ENCODE measurements around the gene ZNF496.
"Not testable (repeated sequence)": the region's sequence is repeated elsewhere in the genome, so short reads cannot be mapped to it uniquely, and the experiment has no call there.

ZNF496 gene

DNA sequence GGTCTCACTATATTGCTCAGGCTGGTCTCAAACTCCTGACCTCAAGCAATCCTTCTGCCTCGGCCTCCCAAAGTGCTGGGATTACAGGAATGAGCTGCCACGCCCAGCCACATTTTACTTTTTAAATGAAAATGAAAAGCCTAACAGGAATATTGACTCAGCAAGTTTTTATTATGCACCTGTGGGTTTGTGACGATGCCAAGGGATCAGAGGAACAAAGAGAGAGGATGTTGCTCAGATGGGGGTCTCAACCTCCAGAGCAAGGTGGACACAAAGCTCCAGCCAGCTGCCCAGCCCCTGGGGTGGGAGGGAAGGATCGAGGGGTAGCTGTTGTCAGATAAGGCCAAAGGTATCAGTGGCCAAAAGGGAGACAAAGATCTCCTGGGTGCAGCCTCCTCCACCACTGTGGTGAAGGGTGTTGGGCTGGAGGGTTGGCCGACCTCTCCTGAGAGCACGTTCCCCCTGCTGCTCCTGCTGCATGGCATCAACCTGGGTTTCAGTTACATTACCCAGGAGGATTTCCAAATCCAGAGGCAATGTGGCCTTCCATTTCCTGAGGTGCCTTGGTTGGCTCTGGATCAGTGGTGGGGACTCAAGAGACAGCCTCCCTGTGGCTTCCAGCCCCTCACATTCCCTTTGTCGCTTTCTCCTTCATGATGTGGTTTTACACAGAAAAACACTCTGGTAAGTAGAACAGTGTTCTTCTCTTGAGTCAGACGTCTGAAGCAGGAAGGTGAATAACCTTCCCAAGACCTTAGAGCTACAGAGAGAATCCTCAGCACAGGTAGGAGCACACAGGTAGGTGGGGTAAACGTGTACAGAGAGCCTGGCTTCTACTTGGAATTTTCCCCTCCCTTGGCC is 34.2 kb downstream of the ZNF496 start:
- Histone ChIP-seq H3K9ac (ENCODE audit: low read depth, low read length) (no peak overlapping the region; the same call in 1 of the 2 replicates), H3K27ac (ENCODE audit: low read length) (peak overlapping the region; percentile 59), H3K4me1 (ENCODE audit: insufficient read depth, low read length) (peaks cover 64% of the 10 kb centered on the region)

GRCh38 chr1:247296599-247297180 is 35.0 kb downstream of the ZNF496 start:
- H3K9ac ChIP-seq (ENCODE audit: low read depth, low read length), result no peak overlapping the region
- H3K4me1 ChIP-seq (ENCODE audit: insufficient read depth, low read length), result peaks cover 72% of the 10 kb centered on the region
- H3K27ac ChIP-seq (ENCODE audit: low read length), result no peak overlapping the region
- H3K27me3 ChIP-seq (ENCODE audit: insufficient read depth, low read length), result no peaks in the 10 kb centered on the region
- no peaks in the 10 kb centered on the region for H3K9me3 ChIP-seq (ENCODE audit: insufficient read depth, low read depth, low read length)
- peaks cover 31% of the 10 kb centered on the region for H3K36me3 ChIP-seq (ENCODE audit: insufficient read depth, low read depth, low read length)
- no peak overlapping the region for H3K4me3 ChIP-seq (ENCODE audit: low read length)

More for the DNA sequence above, 34.2 kb downstream of the ZNF496 start:
- no peak overlapping the region for H3K4me3 ChIP-seq (ENCODE audit: low read length)
- H3K36me3 ChIP-seq (ENCODE audit: insufficient read depth, low read depth, low read length), result peaks cover 39% of the 10 kb centered on the region
- H3K27me3 ChIP-seq (ENCODE audit: insufficient read depth, low read length), result no peaks in the 10 kb centered on the region
- H3K9me3 ChIP-seq (ENCODE audit: insufficient read depth, low read depth, low read length), result no peaks in the 10 kb centered on the region

- peak overlapping the region; percentile 28; the same call in 1 of the 2 replicates for H3K4me3 ChIP-seq (ENCODE audit: low read length)
- H3K9ac ChIP-seq (ENCODE audit: low read depth, low read length), result no peak overlapping the region
- H3K9me3 ChIP-seq (ENCODE audit: insufficient read depth, low read depth, low read length), result no peaks in the 10 kb centered on the region
- H3K27me3 ChIP-seq (ENCODE audit: insufficient read depth, low read length), result no peaks in the 10 kb centered on the region
- H3K27ac ChIP-seq (ENCODE audit: low read length), result no peak overlapping the region
- peaks cover 21% of the 10 kb centered on the region for H3K36me3 ChIP-seq (ENCODE audit: insufficient read depth, low read depth, low read length)
- peaks cover 72% of the 10 kb centered on the region for H3K4me1 ChIP-seq (ENCODE audit: insufficient read depth, low read length)
Observed at GRCh38 chr1:247295746-247296145, 35.9 kb downstream of the ZNF496 start.

DNA sequence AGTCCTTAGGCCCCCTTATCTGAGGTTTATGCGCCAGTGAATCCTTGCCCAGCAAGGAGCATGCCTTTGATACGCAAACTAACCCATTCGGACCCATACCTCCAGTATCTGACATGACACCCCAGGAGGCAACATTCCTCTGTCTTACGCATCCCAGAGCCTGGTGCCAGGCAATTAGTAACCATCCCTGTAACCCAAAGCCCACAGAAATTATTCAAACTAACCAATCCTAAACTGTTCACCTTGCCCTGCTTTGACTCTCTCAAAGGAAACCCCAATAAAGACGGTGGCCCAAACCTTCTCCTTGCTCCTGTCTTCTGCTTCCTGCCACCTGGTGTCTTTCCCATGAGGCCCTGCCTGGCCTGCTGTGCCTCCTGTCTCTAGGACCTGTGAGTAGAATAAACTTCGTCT is 36.4 kb downstream of the ZNF496 start:
- Histone ChIP-seq H3K4me3 (ENCODE audit: low read length) (peak overlapping the region; percentile 28; the same call in 1 of the 2 replicates), H3K27me3 (ENCODE audit: insufficient read depth, low read length) (no peaks in the 10 kb centered on the region), H3K36me3 (ENCODE audit: insufficient read depth, low read depth, low read length) (peaks cover 16% of the 10 kb centered on the region), H3K27ac (ENCODE audit: low read length) (no peak overlapping the region), H3K4me1 (ENCODE audit: insufficient read depth, low read length) (peaks cover 72% of the 10 kb centered on the region), H3K9ac (ENCODE audit: low read depth, low read length) (no peak overlapping the region; the same call in 1 of the 2 replicates), H3K9me3 (ENCODE audit: insufficient read depth, low read depth, low read length) (no peaks in the 10 kb centered on the region)

GRCh38 chr1:247294282-247294681 is 37.4 kb downstream of the ZNF496 start:
- Histone ChIP-seq H3K27me3 (ENCODE audit: insufficient read depth, low read length) (no peaks in the 10 kb centered on the region), H3K9ac (ENCODE audit: low read depth, low read length) (no peak overlapping the region; the same call in 1 of the 2 replicates), H3K9me3 (ENCODE audit: insufficient read depth, low read depth, low read length) (no peaks in the 10 kb centered on the region), H3K36me3 (ENCODE audit: insufficient read depth, low read depth, low read length) (peaks cover 6% of the 10 kb centered on the region; the same call in 1 of the 2 replicates), H3K4me1 (ENCODE audit: insufficient read depth, low read length) (peaks cover 67% of the 10 kb centered on the region), H3K4me3 (ENCODE audit: low read length) (no peak overlapping the region; the same call in 1 of the 2 replicates), H3K27ac (ENCODE audit: low read length) (no peak overlapping the region)

DNA sequence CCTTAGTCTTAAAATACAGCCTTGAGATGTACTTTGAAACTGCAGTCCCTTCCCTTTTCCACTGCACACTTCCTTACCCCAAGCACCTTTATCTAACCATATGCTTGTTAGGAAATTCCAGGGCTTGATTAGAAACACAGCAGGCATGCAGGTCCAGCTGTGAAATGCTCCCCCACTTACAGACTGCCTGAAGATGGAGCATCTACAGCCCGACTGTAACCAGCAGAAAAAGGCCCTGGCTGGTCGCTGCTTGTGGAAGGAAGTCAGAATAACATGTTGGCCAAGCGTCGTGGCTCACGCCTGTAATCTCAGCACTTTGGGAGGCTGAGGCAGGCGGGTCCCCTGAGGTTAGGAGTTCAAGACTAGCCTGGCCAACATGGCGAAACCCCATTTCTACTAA is 38.6 kb downstream of the ZNF496 start:
- no peaks in the 10 kb centered on the region for H3K36me3 ChIP-seq (ENCODE audit: insufficient read depth, low read depth, low read length)
- peaks cover 54% of the 10 kb centered on the region for H3K4me1 ChIP-seq (ENCODE audit: insufficient read depth, low read length)
- no peak overlapping the region for H3K27ac ChIP-seq (ENCODE audit: low read length)
- H3K4me3 ChIP-seq (ENCODE audit: low read length), result no peak overlapping the region
- H3K9me3 ChIP-seq (ENCODE audit: insufficient read depth, low read depth, low read length), result no peaks in the 10 kb centered on the region
- no peak overlapping the region for H3K9ac ChIP-seq (ENCODE audit: low read depth, low read length)
- no peaks in the 10 kb centered on the region for H3K27me3 ChIP-seq (ENCODE audit: insufficient read depth, low read length)

GRCh38 chr1:247291833-247292561 is 39.7 kb downstream of the ZNF496 start:
- no peak overlapping the region for H3K27ac ChIP-seq (ENCODE audit: low read length)

DNA sequence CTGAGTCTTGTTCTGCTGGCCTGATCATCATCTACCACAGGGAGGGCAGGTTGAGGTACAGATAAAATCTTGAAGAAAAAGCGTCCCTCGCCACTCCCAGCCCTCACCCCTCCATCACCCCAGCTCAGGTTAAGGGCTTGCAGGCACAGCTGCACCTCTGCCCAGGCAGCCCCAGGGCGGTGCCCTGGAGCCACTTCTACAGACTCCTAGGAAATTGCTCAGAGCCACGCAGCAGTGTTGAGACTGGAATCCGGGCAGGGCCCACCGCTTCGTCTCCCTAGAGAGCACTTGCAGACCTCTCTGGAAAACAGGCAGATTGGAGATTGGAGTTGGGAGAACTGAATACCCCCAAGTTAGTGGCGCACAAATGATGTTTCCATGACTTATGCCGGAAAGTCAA is 40.5 kb downstream of the ZNF496 start:
- Histone ChIP-seq H3K27ac (ENCODE audit: low read length) (no peak overlapping the region), H3K4me1 (ENCODE audit: insufficient read depth, low read length) (peaks cover 41% of the 10 kb centered on the region), H3K36me3 (ENCODE audit: insufficient read depth, low read depth, low read length) (no peaks in the 10 kb centered on the region), H3K9me3 (ENCODE audit: insufficient read depth, low read depth, low read length) (no peaks in the 10 kb centered on the region), H3K4me3 (ENCODE audit: low read length) (no peak overlapping the region), H3K27me3 (ENCODE audit: insufficient read depth, low read length) (no peaks in the 10 kb centered on the region), H3K9ac (ENCODE audit: low read depth, low read length) (no peak overlapping the region)

More at GRCh38 chr1:247291833-247292561, 39.7 kb downstream of the ZNF496 start:
- Histone ChIP-seq H3K4me1 (ENCODE audit: insufficient read depth, low read length) (peaks cover 46% of the 10 kb centered on the region), H3K36me3 (ENCODE audit: insufficient read depth, low read depth, low read length) (no peaks in the 10 kb centered on the region), H3K27me3 (ENCODE audit: insufficient read depth, low read length) (no peaks in the 10 kb centered on the region), H3K4me3 (ENCODE audit: low read length) (0 out of 2 replicates have a peak overlapping the region, but pooled peaks have one; percentile 6), H3K9ac (ENCODE audit: low read depth, low read length) (no peak overlapping the region), H3K9me3 (ENCODE audit: insufficient read depth, low read depth, low read length) (no peaks in the 10 kb centered on the region)

DNA sequence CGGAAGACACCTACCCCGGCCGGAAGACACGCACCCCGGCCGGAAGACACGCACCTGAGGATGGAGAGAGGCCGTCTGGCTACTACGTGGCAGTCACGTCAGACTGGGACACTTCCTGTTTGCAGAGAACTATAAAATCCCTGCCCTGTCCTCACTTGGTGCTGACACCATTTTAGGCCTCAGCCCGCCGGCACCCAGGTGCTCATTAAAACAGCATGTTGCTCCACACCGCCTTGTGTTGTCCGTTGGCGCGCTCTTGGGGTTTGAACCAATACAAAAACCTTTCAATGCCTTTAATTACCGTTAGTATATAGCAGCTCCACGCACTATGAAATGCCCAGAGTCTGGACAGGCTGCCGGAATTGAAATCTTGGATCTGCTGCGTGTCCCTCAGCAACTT is 41.1 kb downstream of the ZNF496 start:
- Histone ChIP-seq H3K4me3 (ENCODE audit: low read length) (no peak overlapping the region), H3K9ac (ENCODE audit: low read depth, low read length) (no peak overlapping the region), H3K27me3 (ENCODE audit: insufficient read depth, low read length) (no peaks in the 10 kb centered on the region), H3K4me1 (ENCODE audit: insufficient read depth, low read length) (peaks cover 35% of the 10 kb centered on the region), H3K36me3 (ENCODE audit: insufficient read depth, low read depth, low read length) (no peaks in the 10 kb centered on the region), H3K27ac (ENCODE audit: low read length) (no peak overlapping the region), H3K9me3 (ENCODE audit: insufficient read depth, low read depth, low read length) (no peaks in the 10 kb centered on the region)

- H3K36me3 ChIP-seq (ENCODE audit: insufficient read depth, low read depth, low read length); H3K9me3 ChIP-seq (ENCODE audit: insufficient read depth, low read depth, low read length); H3K27ac ChIP-seq (ENCODE audit: low read length); H3K9ac ChIP-seq (ENCODE audit: low read depth, low read length); H3K27me3 ChIP-seq (ENCODE audit: insufficient read depth, low read length); H3K4me3 ChIP-seq (ENCODE audit: low read length): not testable (repeated sequence)
- peaks cover 24% of the 10 kb centered on the region for H3K4me1 ChIP-seq (ENCODE audit: insufficient read depth, low read length)
Observed at GRCh38 chr1:247289274-247289892, 42.3 kb downstream of the ZNF496 start.

- Histone ChIP-seq H3K9ac (ENCODE audit: low read depth, low read length) (no peak overlapping the region), H3K4me3 (ENCODE audit: low read length) (no peak overlapping the region), H3K27ac (ENCODE audit: low read length) (no peak overlapping the region), H3K9me3 (ENCODE audit: insufficient read depth, low read depth, low read length) (no peaks in the 10 kb centered on the region), H3K27me3 (ENCODE audit: insufficient read depth, low read length) (no peaks in the 10 kb centered on the region), H3K36me3 (ENCODE audit: insufficient read depth, low read depth, low read length) (no peaks in the 10 kb centered on the region), H3K4me1 (ENCODE audit: insufficient read depth, low read length) (peaks cover 15% of the 10 kb centered on the region; the same call in 1 of the 2 replicates)
Observed at GRCh38 chr1:247288341-247288740, 43.3 kb downstream of the ZNF496 start.

Data from iPS-20b (cell line).